Activated naive CD4-positive, alpha-beta T cell treated with anti-CD3 and anti-CD28 coated beads, Interleukin-2, amount 50 U/mL, for 24 hours (primary cell): Measurements from ENCODE around the gene MZT1.

Experiments
- H3K27ac Mint-ChIP-seq: one replicate; pipeline ENCODE4 v1.8.0; 2021; ENCODE audit warnings: mild to moderate bottlenecking, mixed read lengths
- H3K27me3 Mint-ChIP-seq: one replicate; pipeline ENCODE4 v1.8.0; 2021; ENCODE audit warnings: mixed read lengths
- H3K36me3 Mint-ChIP-seq: one replicate; pipeline ENCODE4 v1.8.0; 2021; ENCODE audit warnings: mixed read lengths
- H3K4me1 Mint-ChIP-seq: one replicate; pipeline ENCODE4 v1.8.0; 2021; ENCODE audit warnings: mixed read lengths
- H3K4me3 Mint-ChIP-seq: one replicate; pipeline ENCODE4 v1.8.0; 2021; ENCODE audit warnings: mild to moderate bottlenecking, mixed read lengths
- H3K9me3 Mint-ChIP-seq: one replicate; pipeline ENCODE4 v1.8.0; 2021; ENCODE audit warnings: mixed read lengths

MZT1 gene

GRCh38 chr13:72698164-72698563 lies 29.3 kb downstream of the MZT1 start:
- Mint-ChIP-seq H3K36me3 (no peaks in the 10 kb centered on the region), H3K9me3 (no peaks in the 10 kb centered on the region), H3K4me1 (no peaks in the 10 kb centered on the region), H3K27ac (no peak overlapping the region), H3K4me3 (no peak overlapping the region), H3K27me3 (peaks cover 7% of the 10 kb centered on the region)

- Mint-ChIP-seq H3K9me3 (no peaks in the 10 kb centered on the region), H3K4me3 (no peak overlapping the region), H3K27ac (no peak overlapping the region), H3K36me3 (no peaks in the 10 kb centered on the region), H3K4me1 (no peaks in the 10 kb centered on the region), H3K27me3 (peaks cover 13% of the 10 kb centered on the region)
Observed at GRCh38 chr13:72696579-72696978, 30.9 kb downstream of the MZT1 start.

GRCh38 chr13:72694314-72694713 lies 33.1 kb downstream of the MZT1 start:
- Mint-ChIP-seq H3K4me3 (no peak overlapping the region), H3K9me3 (peaks cover 3% of the 10 kb centered on the region), H3K27ac (no peak overlapping the region), H3K36me3 (no peaks in the 10 kb centered on the region), H3K27me3 (peaks cover 16% of the 10 kb centered on the region), H3K4me1 (no peaks in the 10 kb centered on the region)

GRCh38 chr13:72693832-72694231 lies 33.6 kb downstream of the MZT1 start:
- Mint-ChIP-seq H3K36me3 (no peaks in the 10 kb centered on the region), H3K9me3 (peaks cover 3% of the 10 kb centered on the region), H3K27ac (no peak overlapping the region)

GRCh38 chr13:72692884-72693514 lies 34.4 kb downstream of the MZT1 start:
- no peak overlapping the region for H3K4me3 Mint-ChIP-seq
- no peak overlapping the region for H3K27ac Mint-ChIP-seq
- no peaks in the 10 kb centered on the region for H3K4me1 Mint-ChIP-seq
- H3K9me3 Mint-ChIP-seq, result peaks cover 3% of the 10 kb centered on the region
- H3K36me3 Mint-ChIP-seq, result no peaks in the 10 kb centered on the region
- H3K27me3 Mint-ChIP-seq, result peaks cover 14% of the 10 kb centered on the region

More at GRCh38 chr13:72693832-72694231, 33.6 kb downstream of the MZT1 start:
- Mint-ChIP-seq H3K4me1 (no peaks in the 10 kb centered on the region), H3K4me3 (no peak overlapping the region), H3K27me3 (peaks cover 15% of the 10 kb centered on the region)

- no peak overlapping the region for H3K27ac Mint-ChIP-seq
- H3K4me3 Mint-ChIP-seq, result no peak overlapping the region
- H3K9me3 Mint-ChIP-seq, result peaks cover 3% of the 10 kb centered on the region
- peaks cover 14% of the 10 kb centered on the region for H3K27me3 Mint-ChIP-seq
- no peaks in the 10 kb centered on the region for H3K4me1 Mint-ChIP-seq
- no peaks in the 10 kb centered on the region for H3K36me3 Mint-ChIP-seq
Observed at GRCh38 chr13:72689181-72689696, 38.2 kb downstream of the MZT1 start.

- Mint-ChIP-seq H3K36me3 (no peaks in the 10 kb centered on the region), H3K4me1 (no peaks in the 10 kb centered on the region), H3K27me3 (peaks cover 7% of the 10 kb centered on the region), H3K9me3 (peaks cover 3% of the 10 kb centered on the region), H3K27ac (no peak overlapping the region), H3K4me3 (no peak overlapping the region)
Observed at GRCh38 chr13:72686766-72687165, 40.7 kb downstream of the MZT1 start.

- peaks cover 8% of the 10 kb centered on the region for H3K27me3 Mint-ChIP-seq
Observed at GRCh38 chr13:72680353-72680752, 47.1 kb downstream of the MZT1 start.

GRCh38 chr13:72678312-72678711 lies 49.1 kb downstream of the MZT1 start:
- Mint-ChIP-seq H3K36me3 (no peaks in the 10 kb centered on the region), H3K4me3 (no peak overlapping the region), H3K27me3 (peaks cover 6% of the 10 kb centered on the region), H3K9me3 (no peaks in the 10 kb centered on the region), H3K4me1 (no peaks in the 10 kb centered on the region), H3K27ac (no peak overlapping the region)

More at GRCh38 chr13:72680353-72680752, 47.1 kb downstream of the MZT1 start:
- Mint-ChIP-seq H3K36me3 (no peaks in the 10 kb centered on the region), H3K4me3 (no peak overlapping the region), H3K9me3 (no peaks in the 10 kb centered on the region), H3K27ac (peak overlapping the region; percentile 46), H3K4me1 (no peaks in the 10 kb centered on the region)

GRCh38 chr13:72677431-72677830 lies 50.0 kb downstream of the MZT1 start:
- H3K36me3 Mint-ChIP-seq, result no peaks in the 10 kb centered on the region
- peaks cover 6% of the 10 kb centered on the region for H3K27me3 Mint-ChIP-seq
- no peak overlapping the region for H3K27ac Mint-ChIP-seq
- no peak overlapping the region for H3K4me3 Mint-ChIP-seq
- H3K9me3 Mint-ChIP-seq, result no peaks in the 10 kb centered on the region
- H3K4me1 Mint-ChIP-seq, result no peaks in the 10 kb centered on the region

GRCh38 chr13:72666391-72666790 lies 61.0 kb downstream of the MZT1 start:
- Mint-ChIP-seq H3K4me1 (no peaks in the 10 kb centered on the region), H3K36me3 (no peaks in the 10 kb centered on the region), H3K4me3 (no peak overlapping the region), H3K9me3 (no peaks in the 10 kb centered on the region), H3K27ac (no peak overlapping the region), H3K27me3 (peaks cover 6% of the 10 kb centered on the region)

- H3K27me3 Mint-ChIP-seq, result peaks cover 17% of the 10 kb centered on the region
- H3K4me3 Mint-ChIP-seq, result no peak overlapping the region
- no peaks in the 10 kb centered on the region for H3K36me3 Mint-ChIP-seq
- no peaks in the 10 kb centered on the region for H3K9me3 Mint-ChIP-seq
- no peaks in the 10 kb centered on the region for H3K4me1 Mint-ChIP-seq
- no peak overlapping the region for H3K27ac Mint-ChIP-seq
Observed at GRCh38 chr13:72662548-72662947, 64.9 kb downstream of the MZT1 start.
